GM23248 (cell line): ENCODE data around the gene PRDX3.

ENCODE experiments used
- EZH2 ChIP-seq: fragments of 200-600 bp; sonication (generic); IDR thresholded peaks from 2 replicates; pipeline ENCODE4 v1.6.1; 2018; ENCODE audit warnings: antibody characterized with exemption, mild to moderate bottlenecking; ENCODE audit not compliant: insufficient read depth, poor library complexity, severe bottlenecking
- EZH2phosphoT487 ChIP-seq: fragments of 200-600 bp; sonication (generic); IDR thresholded peaks from 2 replicates; pipeline ENCODE4 v1.6.1; 2018; ENCODE audit warnings: antibody characterized with exemption, moderate library complexity, mild to moderate bottlenecking, low read depth; ENCODE audit not compliant: insufficient read depth

- TF ChIP-seq EZH2: no peak
- TF ChIP-seq EZH2phosphoT487: no peak
Measured at GRCh38 chr10:119225083-119225658, 46.6 kb upstream of the PRDX3 start.
